Erythroblast (primary cell): ENCODE results near the gene FAM25A.

Experiments used
- GATA1 ChIP-seq: IDR thresholded peaks from 2 replicates; pipeline ENCODE4 v1.6.1; 2011; ENCODE audit warnings: low read depth, mild to moderate bottlenecking, control low read depth, low read length, moderate library complexity
- POLR2A ChIP-seq: IDR thresholded peaks from 2 replicates; pipeline ENCODE4 v1.6.1; 2011; ENCODE audit warnings: mild to moderate bottlenecking, low read length

GRCh38 chr10:87000491-87000890, 19.6 kb upstream of the FAM25A start:
- TF ChIP-seq POLR2A (no peak), GATA1 (no peak)
